ENCODE results near the gene PRKAG3.

DNA sequence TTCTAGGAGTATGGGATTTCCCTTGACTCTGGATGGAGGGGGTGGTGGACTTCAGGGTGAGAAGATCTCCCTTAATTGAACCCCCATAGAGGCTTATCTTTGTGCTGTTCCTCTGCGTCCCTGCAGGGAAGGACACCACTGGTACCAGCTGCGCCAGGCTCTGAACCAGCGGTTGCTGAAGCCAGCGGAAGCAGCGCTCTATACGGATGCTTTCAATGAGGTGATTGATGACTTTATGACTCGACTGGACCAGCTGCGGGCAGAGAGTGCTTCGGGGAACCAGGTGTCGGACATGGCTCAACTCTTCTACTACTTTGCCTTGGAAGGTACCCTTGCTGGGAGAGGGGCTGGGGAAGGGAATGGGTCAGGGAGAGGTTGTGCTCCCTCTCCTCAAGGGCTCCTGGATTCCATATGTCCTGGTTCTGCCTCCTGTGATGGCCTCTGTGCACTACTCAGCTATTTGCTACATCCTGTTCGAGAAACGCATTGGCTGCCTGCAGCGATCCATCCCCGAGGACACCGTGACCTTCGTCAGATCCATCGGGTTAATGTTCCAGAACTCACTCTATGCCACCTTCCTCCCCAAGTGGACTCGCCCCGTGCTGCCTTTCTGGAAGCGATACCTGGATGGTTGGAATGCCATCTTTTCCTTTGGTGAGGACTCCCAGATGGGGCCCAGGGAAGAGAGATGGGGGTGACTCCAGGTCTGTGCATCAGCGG lies 19.3 kb downstream of the PRKAG3 start:
- no peak for TF ChIP-seq CTCF (IDR thresholded peaks at IDR 0.05)
- no peak for TF ChIP-seq EP300 (IDR thresholded peaks at IDR 0.05)
- no peak for TF ChIP-seq POLR2AphosphoS5 (IDR thresholded peaks at IDR 0.05)
- no peak for TF ChIP-seq POLR2A (IDR thresholded peaks at IDR 0.05)
